ENCODE results near the gene LARGE1.

LARGE1 gene

DNA sequence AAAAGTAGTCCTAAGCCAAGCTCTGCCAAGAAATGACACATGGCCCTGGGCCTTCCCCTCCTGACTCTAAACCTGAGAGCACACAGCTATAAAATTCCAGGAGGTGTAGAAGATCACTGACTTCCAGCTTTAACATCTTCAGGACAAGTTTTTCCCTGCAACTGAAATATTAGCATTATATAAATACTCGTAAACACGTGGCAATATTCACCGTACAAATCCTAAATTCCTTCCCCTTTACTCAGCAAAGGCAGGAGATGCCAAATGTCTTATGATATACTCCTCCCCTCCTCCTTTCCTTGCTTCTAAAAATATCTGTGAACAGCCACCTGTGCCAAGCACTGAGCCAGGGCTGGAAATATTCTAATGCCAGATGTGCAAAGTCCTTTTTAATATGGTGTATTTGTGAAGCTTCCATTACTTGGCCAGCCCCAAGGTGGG, 194.0 kb downstream of the LARGE1 start:
- Histone ChIP-seq H3K9me3 (ENCODE audit: insufficient read depth, low read depth, low read length) (no peaks in the 10 kb centered on the region), H3K27me3 (ENCODE audit: insufficient read depth, low read length, poor library complexity, severe bottlenecking) (no peaks in the 10 kb centered on the region), H3K9me2 (replicated peaks; ENCODE audit: low read depth, low read length) (no peaks in the 10 kb centered on the region), H2AFZ (ENCODE audit: low read length) (no peak overlapping the region), H3K4me3 (ENCODE audit: low read length, poor library complexity, severe bottlenecking) (no peak overlapping the region), H3F3A (ENCODE audit: low read depth) (no peaks in the 10 kb centered on the region), H3K9ac (ENCODE audit: low read depth, low read length, poor library complexity, severe bottlenecking) (no peak overlapping the region), H3K4me2 (ENCODE audit: low read depth, low read length, poor library complexity, severe bottlenecking) (no peak overlapping the region), H3K4me1 (ENCODE audit: insufficient read depth, low read length, poor library complexity, severe bottlenecking) (no peaks in the 10 kb centered on the region), H4K20me1 (ENCODE audit: insufficient read depth, low read length, poor library complexity, severe bottlenecking) (no peaks in the 10 kb centered on the region), H3K79me2 (ENCODE audit: insufficient read depth, low read length) (no peaks in the 10 kb centered on the region), H3K36me3 (ENCODE audit: insufficient read depth, low read length) (no peaks in the 10 kb centered on the region)
- TF ChIP-seq EZH2phosphoT487 (IDR thresholded peaks at IDR 0.05; ENCODE audit: borderline replicate concordance), result no peak
- TF ChIP-seq, protein P1, sequence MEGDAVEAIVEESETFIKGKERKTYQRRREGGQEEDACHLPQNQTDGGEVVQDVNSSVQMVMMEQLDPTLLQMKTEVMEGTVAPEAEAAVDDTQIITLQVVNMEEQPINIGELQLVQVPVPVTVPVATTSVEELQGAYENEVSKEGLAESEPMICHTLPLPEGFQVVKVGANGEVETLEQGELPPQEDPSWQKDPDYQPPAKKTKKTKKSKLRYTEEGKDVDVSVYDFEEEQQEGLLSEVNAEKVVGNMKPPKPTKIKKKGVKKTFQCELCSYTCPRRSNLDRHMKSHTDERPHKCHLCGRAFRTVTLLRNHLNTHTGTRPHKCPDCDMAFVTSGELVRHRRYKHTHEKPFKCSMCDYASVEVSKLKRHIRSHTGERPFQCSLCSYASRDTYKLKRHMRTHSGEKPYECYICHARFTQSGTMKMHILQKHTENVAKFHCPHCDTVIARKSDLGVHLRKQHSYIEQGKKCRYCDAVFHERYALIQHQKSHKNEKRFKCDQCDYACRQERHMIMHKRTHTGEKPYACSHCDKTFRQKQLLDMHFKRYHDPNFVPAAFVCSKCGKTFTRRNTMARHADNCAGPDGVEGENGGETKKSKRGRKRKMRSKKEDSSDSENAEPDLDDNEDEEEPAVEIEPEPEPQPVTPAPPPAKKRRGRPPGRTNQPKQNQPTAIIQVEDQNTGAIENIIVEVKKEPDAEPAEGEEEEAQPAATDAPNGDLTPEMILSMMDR (conservative IDR thresholded peaks at IDR 0.05; ENCODE audit: low read length), result no peak

DNA sequence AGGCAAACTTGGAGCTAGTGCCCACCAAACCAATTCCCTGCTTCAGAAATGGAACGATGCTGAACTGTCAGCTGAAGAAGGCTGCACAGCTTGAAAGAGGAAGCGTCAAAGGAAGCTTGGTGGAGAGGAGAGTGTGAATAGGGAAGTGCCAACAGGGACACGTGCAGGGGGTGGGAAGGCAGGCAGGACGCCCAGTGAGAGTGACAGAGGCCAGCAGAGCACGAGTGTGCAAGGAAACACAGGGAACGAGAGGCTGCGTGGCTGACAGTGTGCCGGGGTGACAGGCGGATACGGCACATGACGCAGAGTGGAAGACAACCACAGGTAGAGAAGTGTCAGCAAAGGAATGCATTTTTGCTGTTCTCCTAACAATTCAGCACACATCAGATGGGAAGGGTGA, 196.4 kb downstream of the LARGE1 start:
- Histone ChIP-seq H3K4me1 (ENCODE audit: insufficient read depth, low read length, poor library complexity, severe bottlenecking) (no peaks in the 10 kb centered on the region), H4K20me1 (ENCODE audit: insufficient read depth, low read length, poor library complexity, severe bottlenecking) (no peaks in the 10 kb centered on the region), H3K79me2 (ENCODE audit: insufficient read depth, low read length) (no peaks in the 10 kb centered on the region), H3F3A (ENCODE audit: low read depth) (no peaks in the 10 kb centered on the region), H3K36me3 (ENCODE audit: insufficient read depth, low read length) (no peaks in the 10 kb centered on the region), H3K27me3 (ENCODE audit: insufficient read depth, low read length, poor library complexity, severe bottlenecking) (no peaks in the 10 kb centered on the region), H2AFZ (ENCODE audit: low read length) (no peak overlapping the region), H3K4me2 (ENCODE audit: low read depth, low read length, poor library complexity, severe bottlenecking) (no peak overlapping the region), H3K9me3 (ENCODE audit: insufficient read depth, low read depth, low read length) (no peaks in the 10 kb centered on the region), H3K9ac (ENCODE audit: low read depth, low read length, poor library complexity, severe bottlenecking) (no peak overlapping the region), H3K4me3 (ENCODE audit: low read length, poor library complexity, severe bottlenecking) (no peak overlapping the region), H3K9me2 (replicated peaks; ENCODE audit: low read depth, low read length) (no peaks in the 10 kb centered on the region)
- TF ChIP-seq EZH2phosphoT487 (IDR thresholded peaks at IDR 0.05; ENCODE audit: borderline replicate concordance), result no peak

DNA sequence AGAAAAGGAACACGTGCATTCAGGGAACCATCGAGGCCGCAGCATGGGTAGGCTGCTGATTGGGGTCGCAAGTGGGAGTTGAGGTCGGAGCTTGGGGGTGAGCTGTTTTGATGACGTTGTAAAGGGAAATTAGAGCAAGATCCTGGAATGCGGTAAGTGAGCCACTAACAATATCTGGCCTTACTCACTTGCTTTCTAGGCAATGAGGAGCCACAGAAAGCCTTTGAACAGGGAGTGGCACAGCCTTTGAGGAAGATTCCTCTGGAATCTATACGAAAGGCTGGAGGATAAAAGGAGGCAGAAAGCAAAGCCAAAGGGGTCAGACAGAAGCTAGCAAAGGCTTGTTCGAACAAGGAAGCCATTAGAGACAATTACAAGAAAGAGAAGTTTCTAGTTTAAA, 197.5 kb downstream of the LARGE1 start:
- Histone ChIP-seq H3K9me2 (replicated peaks; ENCODE audit: low read depth, low read length) (no peaks in the 10 kb centered on the region), H3K36me3 (ENCODE audit: insufficient read depth, low read length) (no peaks in the 10 kb centered on the region), H3K4me1 (ENCODE audit: insufficient read depth, low read length, poor library complexity, severe bottlenecking) (no peaks in the 10 kb centered on the region), H3K79me2 (ENCODE audit: insufficient read depth, low read length) (no peaks in the 10 kb centered on the region), H2AFZ (ENCODE audit: low read length) (no peak overlapping the region), H3K27me3 (ENCODE audit: insufficient read depth, low read length, poor library complexity, severe bottlenecking) (no peaks in the 10 kb centered on the region), H3K9ac (ENCODE audit: low read depth, low read length, poor library complexity, severe bottlenecking) (no peak overlapping the region), H3K4me3 (ENCODE audit: low read length, poor library complexity, severe bottlenecking) (no peak overlapping the region), H3K9me3 (ENCODE audit: insufficient read depth, low read depth, low read length) (no peaks in the 10 kb centered on the region), H4K20me1 (ENCODE audit: insufficient read depth, low read length, poor library complexity, severe bottlenecking) (no peaks in the 10 kb centered on the region), H3F3A (ENCODE audit: low read depth) (no peaks in the 10 kb centered on the region), H3K4me2 (ENCODE audit: low read depth, low read length, poor library complexity, severe bottlenecking) (no peak overlapping the region)
- TF ChIP-seq, protein P1 (conservative IDR thresholded peaks at IDR 0.05; ENCODE audit: low read length), result no peak
- TF ChIP-seq EZH2phosphoT487 (IDR thresholded peaks at IDR 0.05; ENCODE audit: borderline replicate concordance), result no peak

DNA sequence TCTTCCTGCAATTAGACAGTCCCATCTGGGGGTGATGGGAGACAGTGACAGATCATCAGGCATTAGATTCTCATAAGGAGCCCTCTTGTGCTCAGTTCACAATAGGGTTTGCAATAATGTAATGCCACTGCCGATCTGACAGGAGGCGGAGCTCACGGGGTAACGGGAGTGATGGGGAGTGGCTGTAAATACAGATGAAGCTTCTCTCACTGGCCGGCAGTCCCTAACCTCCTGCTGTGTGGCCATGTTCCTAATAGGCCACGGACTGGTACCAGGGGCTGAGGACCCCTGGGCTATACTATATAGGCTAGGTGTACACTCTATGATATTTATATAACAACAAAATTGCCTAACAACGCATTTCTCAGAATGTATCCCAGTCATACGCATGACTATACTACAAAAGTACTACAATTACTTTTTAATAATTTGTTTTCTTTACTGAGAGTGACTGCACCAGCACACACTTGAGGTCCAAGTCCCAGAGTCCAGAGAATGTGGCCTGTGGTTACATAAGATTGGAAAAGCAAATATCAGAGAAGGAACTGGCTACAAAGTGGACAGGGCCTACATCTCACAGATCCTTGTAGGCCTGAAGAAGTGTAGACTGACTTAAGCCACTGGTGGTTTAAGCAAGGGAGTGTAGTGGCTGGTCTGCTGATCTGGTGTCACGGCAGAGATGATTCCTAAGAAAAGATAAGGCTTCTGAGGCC, 200.0 kb downstream of the LARGE1 start:
- TF ChIP-seq EZH2phosphoT487 (IDR thresholded peaks at IDR 0.05; ENCODE audit: borderline replicate concordance), result no peak
- TF ChIP-seq, protein P1 (conservative IDR thresholded peaks at IDR 0.05; ENCODE audit: low read length), result no peak
- Histone ChIP-seq H2AFZ (ENCODE audit: low read length) (no peak overlapping the region), H3K36me3 (ENCODE audit: insufficient read depth, low read length) (no peaks in the 10 kb centered on the region), H3K9me2 (replicated peaks; ENCODE audit: low read depth, low read length) (no peaks in the 10 kb centered on the region), H3K27me3 (ENCODE audit: insufficient read depth, low read length, poor library complexity, severe bottlenecking) (no peaks in the 10 kb centered on the region), H3K4me1 (ENCODE audit: insufficient read depth, low read length, poor library complexity, severe bottlenecking) (no peaks in the 10 kb centered on the region), H3K9me3 (ENCODE audit: insufficient read depth, low read depth, low read length) (no peaks in the 10 kb centered on the region), H3K4me2 (ENCODE audit: low read depth, low read length, poor library complexity, severe bottlenecking) (no peak overlapping the region), H4K20me1 (ENCODE audit: insufficient read depth, low read length, poor library complexity, severe bottlenecking) (no peaks in the 10 kb centered on the region), H3F3A (ENCODE audit: low read depth) (no peaks in the 10 kb centered on the region), H3K4me3 (ENCODE audit: low read length, poor library complexity, severe bottlenecking) (no peak overlapping the region), H3K79me2 (ENCODE audit: insufficient read depth, low read length) (no peaks in the 10 kb centered on the region), H3K9ac (ENCODE audit: low read depth, low read length, poor library complexity, severe bottlenecking) (no peak overlapping the region)
